Measurements from ENCODE around the gene RPL27A.

RPL27A gene

DNA sequence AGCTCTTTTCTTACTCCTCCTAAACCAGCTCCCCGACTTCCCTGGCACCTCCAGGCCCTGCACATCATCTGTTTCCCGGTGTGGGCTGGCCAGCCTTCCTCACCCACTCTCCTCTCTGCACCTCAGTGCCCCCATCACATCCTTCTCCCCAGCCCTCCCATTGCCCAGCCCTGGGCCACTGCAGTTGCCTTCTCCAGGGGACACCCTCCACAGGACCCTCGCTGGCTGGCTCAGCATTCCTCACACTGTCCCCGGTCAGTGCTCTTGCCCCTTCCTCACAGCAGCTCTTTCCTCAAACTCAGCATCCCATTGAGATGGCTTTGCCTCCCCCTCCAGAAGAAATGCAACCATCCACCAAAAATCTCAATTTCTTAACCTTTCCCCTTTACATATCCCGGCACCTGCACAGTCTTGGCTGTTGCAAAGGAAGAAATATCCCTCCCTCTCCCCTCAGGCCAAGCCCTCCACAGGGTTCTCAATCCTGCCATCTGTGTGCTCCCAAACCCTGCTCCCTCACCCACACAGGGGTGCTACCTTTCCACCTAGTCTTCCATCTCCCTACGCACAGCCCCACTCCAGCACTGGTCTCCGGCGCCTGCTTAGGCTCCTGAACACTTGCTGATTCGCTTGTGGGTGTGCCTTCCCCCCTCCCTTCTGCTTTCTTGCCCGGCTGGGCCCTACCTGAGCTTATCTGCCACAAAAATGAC, 19.5 kb downstream of the RPL27A start:
- DNase-seq: no peak

DNA sequence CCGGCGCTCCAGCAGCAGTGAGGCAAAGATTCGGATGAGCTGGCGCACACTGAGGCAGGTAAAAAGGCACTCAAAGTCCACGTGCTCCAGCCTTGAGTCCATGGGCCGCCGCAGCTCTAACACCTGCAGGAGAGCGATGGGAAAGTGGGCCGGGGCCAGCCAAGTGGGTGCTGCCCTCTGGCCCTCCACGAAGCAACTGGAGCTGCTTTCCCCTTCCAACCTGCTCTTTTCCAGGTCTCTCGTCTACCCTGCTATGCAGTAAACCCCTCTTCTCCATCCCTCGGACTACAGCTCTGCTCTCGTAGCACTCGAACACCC, 20.0 kb downstream of the RPL27A start:
- no peak for DNase-seq

- DNase-seq: no peak
Observed at GRCh38 chr11:8704136-8704535, 21.5 kb downstream of the RPL27A start.

DNA sequence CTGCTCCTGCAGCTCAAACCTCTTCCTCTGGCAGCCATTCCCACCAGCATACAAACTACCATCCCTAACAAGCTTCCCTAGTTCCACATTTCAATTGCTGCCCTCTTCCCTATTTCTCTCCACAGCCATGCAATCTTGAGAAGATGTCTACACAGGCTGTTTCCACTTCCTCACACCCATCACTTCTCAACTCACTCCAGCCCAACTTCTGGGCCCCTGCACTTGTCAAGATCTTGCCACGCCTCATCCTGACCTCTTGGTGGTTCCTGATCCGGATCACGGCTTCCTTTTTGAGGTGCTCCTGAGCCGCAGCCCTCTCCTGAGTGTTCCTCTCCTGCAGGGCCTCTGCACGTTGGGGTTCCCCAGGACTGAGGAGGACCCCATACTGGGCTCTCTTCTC, 22.6 kb downstream of the RPL27A start:
- no peak for DNase-seq

DNA sequence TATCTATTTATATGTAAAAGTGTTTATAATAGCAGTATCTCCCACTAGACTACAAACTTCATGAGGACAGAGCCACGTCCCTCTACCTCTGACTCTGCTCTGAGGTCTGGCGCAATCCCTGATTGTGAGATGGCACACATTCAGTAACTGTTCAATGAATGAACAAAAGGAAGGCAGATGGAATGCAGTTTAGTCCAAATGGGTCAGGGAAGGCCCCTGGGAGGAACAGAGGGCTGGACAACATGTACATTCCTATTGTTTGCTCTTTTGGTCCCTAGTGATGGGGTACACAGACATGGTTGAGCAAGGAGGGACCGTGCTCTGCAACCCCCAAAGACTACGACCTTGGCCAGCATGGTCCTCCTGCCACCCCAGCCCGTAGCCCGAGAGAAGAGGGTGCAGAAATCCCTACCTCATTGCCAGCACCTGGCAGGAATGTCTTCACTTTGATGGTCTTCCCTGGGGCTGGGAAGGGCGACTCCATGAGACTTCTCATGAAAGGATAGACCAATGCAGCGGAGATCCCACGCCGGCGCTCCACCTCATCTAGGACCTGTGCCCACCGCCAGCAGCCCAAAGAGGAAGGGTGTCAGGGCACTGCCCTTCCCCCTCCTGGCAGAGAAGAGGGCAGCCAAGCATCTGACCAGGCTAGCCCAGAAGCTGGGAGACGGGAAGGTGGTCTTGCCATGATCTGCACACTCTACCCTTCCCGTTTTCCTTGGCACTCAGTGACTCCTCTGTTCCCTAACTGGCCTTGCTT, 24.3 kb downstream of the RPL27A start:
- DNase-seq: no peak

DNA sequence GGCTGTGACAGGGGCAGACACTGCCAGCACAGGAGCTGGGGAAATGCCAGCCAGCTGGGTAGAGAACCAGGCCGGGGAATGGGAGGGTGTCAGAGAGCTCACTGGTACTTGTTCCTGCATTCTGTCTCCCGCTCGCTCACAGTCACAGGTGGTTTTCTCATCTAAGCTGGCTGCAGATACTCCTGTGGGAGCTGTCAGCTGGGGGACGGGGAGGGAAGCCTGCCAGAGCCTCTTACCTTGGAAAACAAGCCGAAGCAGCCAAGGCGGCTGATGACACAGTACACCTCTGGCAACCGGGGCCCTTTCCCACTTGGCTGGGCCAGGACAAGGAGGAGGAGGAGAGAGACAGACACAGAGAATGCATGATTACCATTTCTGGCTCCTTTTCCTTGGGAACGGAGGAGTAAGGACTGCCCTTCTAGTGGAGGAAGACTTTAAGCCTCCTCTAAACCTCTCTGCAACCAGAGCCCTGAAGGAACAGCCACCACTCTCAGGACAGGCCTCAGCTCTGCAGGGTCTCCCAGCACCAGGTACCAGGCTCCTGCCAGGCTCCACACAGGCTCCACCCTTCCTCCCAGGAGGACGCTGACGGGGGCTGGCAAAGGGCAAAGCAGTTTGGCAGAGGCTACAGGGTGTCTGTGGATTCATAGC, 25.1 kb downstream of the RPL27A start:
- DNase-seq: no peak

- DNase-seq: no peak
Observed at GRCh38 chr11:8709002-8709672, 26.5 kb downstream of the RPL27A start.

DNA sequence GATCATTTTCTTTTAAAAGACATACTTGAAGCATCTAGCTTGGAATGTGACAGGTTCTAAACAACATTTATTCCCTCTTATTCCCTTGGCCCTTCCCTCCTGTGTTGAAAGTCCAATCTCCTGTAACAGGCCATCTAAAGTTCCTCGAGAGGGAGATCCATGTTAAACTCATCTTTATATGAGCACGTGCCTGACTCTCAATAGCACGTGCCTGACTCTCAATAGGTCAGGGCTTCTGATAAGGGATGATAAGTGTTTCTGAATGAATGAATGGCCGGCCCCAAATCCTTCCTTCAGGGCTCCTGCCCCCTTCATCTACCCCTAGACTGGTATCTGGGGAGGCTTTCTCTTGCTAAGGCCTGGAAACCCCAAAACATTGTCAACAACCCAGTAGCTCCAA, 27.2 kb downstream of the RPL27A start:
- no peak for DNase-seq

- DNase-seq: no peak
Observed at GRCh38 chr11:8711895-8712442, 29.4 kb downstream of the RPL27A start.

DNA sequence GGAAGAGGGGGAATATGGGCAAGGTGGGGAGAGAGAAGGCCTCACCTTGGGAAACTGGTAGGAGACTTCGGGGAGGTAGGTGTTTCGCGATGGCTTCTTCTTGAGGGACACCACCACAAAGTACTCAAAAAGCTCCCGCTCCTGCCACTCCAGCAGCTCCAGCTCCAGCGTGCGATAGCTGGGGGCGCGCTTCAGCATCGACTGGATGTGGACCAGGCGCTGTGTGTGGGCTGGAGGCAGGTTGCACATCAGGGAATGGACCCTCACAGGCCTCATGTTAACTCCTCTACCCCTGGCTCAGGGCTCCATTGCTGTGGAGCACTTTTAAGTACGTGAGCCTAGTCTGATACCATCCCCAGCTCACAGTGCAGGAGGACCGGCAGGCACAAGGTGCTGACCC, 29.9 kb downstream of the RPL27A start:
- no peak for DNase-seq

DNA sequence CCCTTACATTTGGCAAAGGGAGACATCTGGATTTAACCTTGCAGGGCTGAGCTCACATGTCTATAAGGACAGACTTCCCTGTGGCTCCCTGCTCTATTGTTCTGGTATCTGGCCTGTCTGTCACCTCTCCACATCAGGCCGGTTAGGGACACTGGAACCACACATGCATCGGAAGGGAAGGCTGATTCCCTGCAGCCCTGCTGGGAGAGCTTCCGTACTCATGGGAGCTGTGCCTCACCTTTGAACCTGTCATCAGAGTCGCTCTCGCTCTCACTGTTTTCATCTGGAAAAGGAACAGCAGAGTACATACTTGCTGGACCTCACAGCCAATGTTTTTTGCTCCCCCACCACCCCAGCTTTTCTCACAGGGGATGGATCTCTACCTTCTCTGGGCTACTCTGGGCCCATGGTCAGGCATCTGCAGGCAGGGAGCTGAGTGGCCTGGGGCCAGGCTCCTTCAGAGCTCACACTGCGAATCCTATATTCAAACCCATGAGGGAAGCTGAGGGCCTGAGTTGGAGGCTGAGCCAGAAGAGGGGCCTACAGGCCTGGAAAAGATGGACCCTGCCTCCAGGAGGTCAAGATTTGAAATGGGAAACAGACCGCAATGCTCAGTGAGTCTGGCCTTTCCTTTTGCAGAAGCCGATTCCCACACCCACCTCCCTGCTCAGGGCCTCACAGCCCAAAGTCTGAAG, 31.3 kb downstream of the RPL27A start:
- DNase-seq: no peak

DNA sequence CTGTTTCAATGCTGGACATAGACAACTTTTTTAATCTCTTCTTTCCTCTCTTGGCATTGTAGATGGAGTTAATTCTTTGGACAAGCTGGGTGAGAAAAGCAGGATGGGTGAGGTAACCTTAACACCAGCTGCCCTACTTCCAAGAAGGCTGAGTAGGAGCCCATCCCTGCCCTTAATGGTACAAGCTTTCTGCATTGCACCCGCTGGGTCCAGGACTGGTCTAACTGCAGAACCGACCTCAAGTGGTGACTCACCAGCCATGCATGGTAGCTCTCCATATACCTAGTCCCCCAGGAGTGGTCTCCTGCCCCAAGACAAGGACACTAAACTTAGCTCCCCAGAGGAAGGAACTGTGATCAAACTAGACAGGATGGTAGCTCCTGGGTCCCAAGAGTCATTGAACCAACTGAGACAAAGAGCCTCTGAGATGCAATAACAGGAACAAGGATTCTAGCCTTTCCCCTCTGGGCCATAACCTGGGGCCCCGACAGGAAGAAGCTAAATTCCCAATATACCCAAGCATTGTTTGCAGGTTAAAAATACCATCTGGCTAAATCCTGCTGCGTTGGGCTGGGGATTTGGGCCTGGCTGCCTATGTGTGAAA, 32.1 kb downstream of the RPL27A start:
- no peak for DNase-seq

GRCh38 chr11:8715501-8715900, 32.9 kb downstream of the RPL27A start:
- no peak for DNase-seq

- DNase-seq: no peak
Observed at GRCh38 chr11:8717544-8717875, 34.9 kb downstream of the RPL27A start.

DNA sequence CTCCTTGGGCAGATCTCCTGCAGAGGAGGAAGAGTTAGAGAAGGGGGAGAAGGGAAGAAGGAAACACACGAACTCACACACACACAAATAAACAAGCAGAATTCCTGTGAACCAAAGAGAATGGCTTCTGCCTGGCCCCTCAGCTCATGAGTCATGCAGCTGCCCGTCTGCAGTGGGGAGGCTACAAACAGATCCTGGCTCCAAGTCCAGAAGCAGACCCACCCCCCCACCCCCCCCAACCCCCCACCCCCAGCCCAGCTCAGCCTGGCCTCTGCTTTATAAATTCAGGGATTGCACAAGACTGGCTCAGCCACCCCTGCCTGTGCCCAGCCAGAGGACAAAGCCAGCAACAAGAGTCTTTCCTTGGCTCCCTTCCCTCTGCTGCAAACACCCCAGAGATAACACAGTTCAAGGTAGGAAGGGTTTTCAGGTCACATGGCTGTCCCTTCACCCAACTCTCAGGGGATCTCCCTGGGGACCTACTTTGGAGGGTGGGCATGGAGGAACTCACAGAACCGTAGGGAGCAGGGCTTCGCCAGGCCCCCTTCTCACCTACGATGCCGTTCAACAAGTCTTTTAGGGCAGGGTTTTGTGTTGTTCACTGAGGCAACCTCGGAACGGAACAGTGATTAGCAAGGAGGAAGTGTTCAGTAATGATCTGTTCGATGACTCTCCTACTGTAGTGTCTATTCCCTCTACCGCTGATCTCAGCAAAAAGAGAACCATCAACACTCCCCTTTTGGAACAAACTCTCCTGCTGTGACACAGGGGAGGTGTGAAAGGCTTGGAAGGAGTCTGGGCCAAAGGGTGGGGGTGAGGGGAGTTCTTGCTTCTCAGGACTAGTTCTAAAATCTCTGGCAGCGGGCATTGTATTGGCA, 35.5 kb downstream of the RPL27A start:
- no peak for DNase-seq

- DNase-seq: no peak
Observed at GRCh38 chr11:8719211-8719649, 36.6 kb downstream of the RPL27A start.

GRCh38 chr11:8719721-8720120, 37.1 kb downstream of the RPL27A start:
- no peak for DNase-seq

GRCh38 chr11:8720352-8720751, 37.8 kb downstream of the RPL27A start:
- no peak for DNase-seq

DNA sequence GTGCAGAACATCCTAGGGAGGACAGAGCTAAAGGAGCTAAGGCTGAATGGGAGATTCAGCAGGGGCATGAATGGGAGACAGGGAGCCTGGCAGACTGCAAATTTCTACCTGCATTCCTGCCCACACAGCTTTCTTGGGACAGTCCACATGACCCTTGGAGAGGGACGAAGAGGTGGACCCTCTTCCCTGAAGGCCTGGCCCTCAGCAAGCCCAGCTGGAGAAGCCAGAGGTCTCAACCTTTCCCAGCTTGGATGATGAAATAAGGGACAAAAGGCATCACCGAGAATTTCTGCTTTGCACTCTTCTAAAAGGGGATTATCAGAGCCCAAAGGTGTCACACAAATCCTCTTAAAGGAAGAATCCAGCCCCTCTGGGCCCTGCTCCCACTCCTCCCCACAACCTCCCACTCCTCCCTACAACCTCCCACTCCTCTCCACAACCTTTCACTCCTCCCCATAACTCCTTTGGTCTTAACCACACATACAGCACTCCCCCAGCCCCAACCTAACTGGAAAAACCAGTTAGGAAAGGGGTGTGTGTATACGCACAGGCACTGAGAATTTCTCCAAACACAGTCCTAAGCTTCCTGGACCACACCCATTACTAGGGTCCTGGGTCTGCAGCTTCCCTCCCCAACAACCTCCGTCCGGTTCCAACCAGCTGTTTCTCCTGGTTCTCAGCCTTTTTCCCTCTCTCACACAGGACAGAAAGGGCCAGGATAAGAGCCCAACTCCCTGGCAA, 38.4 kb downstream of the RPL27A start:
- no peak for DNase-seq

Data from GOT3 (cell line).